ENCODE results near the gene DEXI. TPM values are rescaled to one million over a fixed set of nuclear protein-coding genes. Genes with fewer than 3 reads are reported as not detected.
A peak's percentile ranks its signal among the peaks of the same experiment; 100 is the strongest.

DEXI gene
- total RNA-seq, 1 donor from 2014 or later, result 94.2 TPM

GRCh38 chr16:10987361-10988163, 45.3 kb upstream of the DEXI start:
- H3K27me3 ChIP-seq, result no peaks in the 10 kb centered on the region
- H3K9me3 ChIP-seq, result no peaks in the 10 kb centered on the region
- H3K27ac ChIP-seq, result no peak overlapping the region
- TF ChIP-seq, protein P1, sequence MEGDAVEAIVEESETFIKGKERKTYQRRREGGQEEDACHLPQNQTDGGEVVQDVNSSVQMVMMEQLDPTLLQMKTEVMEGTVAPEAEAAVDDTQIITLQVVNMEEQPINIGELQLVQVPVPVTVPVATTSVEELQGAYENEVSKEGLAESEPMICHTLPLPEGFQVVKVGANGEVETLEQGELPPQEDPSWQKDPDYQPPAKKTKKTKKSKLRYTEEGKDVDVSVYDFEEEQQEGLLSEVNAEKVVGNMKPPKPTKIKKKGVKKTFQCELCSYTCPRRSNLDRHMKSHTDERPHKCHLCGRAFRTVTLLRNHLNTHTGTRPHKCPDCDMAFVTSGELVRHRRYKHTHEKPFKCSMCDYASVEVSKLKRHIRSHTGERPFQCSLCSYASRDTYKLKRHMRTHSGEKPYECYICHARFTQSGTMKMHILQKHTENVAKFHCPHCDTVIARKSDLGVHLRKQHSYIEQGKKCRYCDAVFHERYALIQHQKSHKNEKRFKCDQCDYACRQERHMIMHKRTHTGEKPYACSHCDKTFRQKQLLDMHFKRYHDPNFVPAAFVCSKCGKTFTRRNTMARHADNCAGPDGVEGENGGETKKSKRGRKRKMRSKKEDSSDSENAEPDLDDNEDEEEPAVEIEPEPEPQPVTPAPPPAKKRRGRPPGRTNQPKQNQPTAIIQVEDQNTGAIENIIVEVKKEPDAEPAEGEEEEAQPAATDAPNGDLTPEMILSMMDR (IDR thresholded peaks at IDR 0.05), result no peak
- no peak for DNase-seq (ENCODE audit: low spot score in 2 of 2)
- peaks cover 0 to 21% of the 10 kb centered on the region in 2 donors for H3K36me3 ChIP-seq
- H3K4me1 ChIP-seq, result no peaks in the 10 kb centered on the region
- no peak overlapping the region for H3K4me3 ChIP-seq
- intact Hi-C loops (cut with DNase I), result no loop called here

DNA sequence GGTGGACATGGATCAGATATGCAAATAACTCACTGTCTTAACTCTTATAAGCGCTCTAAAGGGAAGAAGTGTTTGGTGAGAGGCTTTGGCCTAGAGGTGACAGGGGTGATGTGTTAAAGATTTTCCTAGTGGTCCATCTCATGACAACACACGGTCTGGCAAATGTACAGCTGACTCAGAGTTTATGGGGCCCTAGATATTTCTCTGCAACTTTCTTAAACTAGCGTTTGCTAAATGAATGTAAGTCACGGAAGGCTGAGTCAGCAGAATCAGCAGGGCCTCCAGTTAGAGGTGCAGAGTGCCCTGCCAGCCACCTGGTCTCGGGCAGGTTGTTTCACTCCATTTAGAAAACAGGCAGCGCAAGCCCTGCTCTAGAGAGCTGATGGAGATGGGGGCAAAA, 42.2 kb upstream of the DEXI start:
- no peak overlapping the region for H3K27ac ChIP-seq
- no peak for DNase-seq (ENCODE audit: low spot score in 2 of 2)
- peaks cover 0 to 9% of the 10 kb centered on the region in 2 donors for H3K4me1 ChIP-seq
- TF ChIP-seq, protein P1 (IDR thresholded peaks at IDR 0.05), result no peak
- H3K9me3 ChIP-seq, result no peaks in the 10 kb centered on the region
- intact Hi-C loops (cut with DNase I), result no loop called here
- H3K4me3 ChIP-seq, result no peak overlapping the region
- peaks cover 0 to 21% of the 10 kb centered on the region in 2 donors for H3K36me3 ChIP-seq
- no peaks in the 10 kb centered on the region for H3K27me3 ChIP-seq

GRCh38 chr16:10983159-10983558, 40.9 kb upstream of the DEXI start:
- intact Hi-C loops (cut with DNase I), result no loop called here
- peaks cover 0 to 15% of the 10 kb centered on the region in 2 donors for H3K36me3 ChIP-seq
- TF ChIP-seq, protein P1 (IDR thresholded peaks at IDR 0.05), result no peak
- no peak overlapping the region for H3K4me3 ChIP-seq
- H3K27me3 ChIP-seq, result no peaks in the 10 kb centered on the region
- no peak overlapping the region for H3K27ac ChIP-seq
- no peaks in the 10 kb centered on the region for H3K9me3 ChIP-seq
- no peak for DNase-seq (ENCODE audit: low spot score in 2 of 2)
- H3K4me1 ChIP-seq, result peaks cover 0 to 14% of the 10 kb centered on the region in 2 donors

DNA sequence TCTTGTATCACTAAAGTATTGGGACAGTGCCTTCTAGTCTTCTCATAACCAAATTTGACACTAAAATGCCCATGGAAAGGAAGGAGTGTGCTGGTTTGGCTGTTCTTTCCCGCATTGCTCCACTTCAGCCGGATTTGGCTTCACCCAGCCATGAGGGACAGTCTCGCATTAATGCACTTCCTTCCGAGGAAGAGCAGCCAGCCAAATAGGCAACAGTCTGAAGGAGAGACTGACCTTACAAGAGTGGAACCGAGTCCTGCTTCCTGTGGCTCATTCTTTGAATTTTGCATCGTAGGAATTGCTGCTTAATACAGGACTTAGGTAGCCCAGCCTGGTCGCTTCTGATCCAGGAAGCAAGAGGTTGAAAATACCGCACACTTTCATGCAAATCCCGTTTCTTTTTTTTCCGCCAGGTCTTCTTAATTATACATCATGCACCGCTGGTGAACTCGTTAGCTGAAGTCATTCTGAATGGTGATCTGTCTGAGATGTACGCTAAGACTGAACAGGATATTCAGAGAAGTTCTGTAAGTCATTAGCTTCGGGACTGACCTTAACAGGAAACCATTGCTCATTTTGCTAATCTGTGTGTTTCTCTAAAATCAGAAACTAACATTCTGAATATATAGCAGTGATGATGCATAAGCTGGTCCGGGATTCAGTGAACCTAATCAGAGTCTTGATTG, 40.3 kb upstream of the DEXI start:
- intact Hi-C loops (cut with DNase I), result no loop called here
- H3K27me3 ChIP-seq, result no peaks in the 10 kb centered on the region
- H3K4me3 ChIP-seq, result no peak overlapping the region
- H3K36me3 ChIP-seq, result peaks cover 0 to 13% of the 10 kb centered on the region in 2 donors
- H3K9me3 ChIP-seq, result no peaks in the 10 kb centered on the region
- H3K27ac ChIP-seq, result no peak overlapping the region
- DNase-seq (ENCODE audit: low spot score in 2 of 2), result no peak
- peaks cover 0 to 14% of the 10 kb centered on the region in 2 donors for H3K4me1 ChIP-seq
- TF ChIP-seq, protein P1 (IDR thresholded peaks at IDR 0.05), result no peak

DNA sequence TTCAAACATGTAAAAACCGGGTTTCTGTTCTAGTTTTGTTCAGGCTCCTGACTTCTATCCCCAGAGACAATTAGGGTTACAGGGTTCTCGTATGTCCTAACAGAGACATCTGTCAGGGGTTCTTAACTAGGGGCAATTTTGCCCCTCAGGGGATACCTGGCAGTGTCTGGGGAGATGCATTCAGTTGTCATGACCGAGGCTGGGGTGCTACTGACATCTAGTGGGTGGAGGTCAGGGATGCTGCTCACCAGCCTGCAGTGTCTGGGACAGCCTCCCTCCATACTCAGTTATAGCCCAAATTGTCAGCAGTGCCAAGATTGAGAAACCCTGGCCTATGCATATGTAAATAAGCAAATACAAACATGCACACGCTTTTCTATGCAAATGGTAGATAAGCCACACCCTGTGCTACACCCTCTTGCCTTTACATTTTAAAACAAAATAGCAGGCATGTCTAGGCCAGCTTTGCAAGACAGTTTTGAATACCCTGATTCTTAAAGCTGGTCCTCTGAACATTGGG, 39.5 kb upstream of the DEXI start:
- Histone ChIP-seq H3K9me3 (no peaks in the 10 kb centered on the region), H3K4me3 (no peak overlapping the region), H3K4me1 (peaks cover 0 to 14% of the 10 kb centered on the region in 2 donors), H3K27ac (no peak overlapping the region), H3K36me3 (peaks cover 0 to 13% of the 10 kb centered on the region in 2 donors), H3K27me3 (no peaks in the 10 kb centered on the region)
- TF ChIP-seq, protein P1 (IDR thresholded peaks at IDR 0.05), result peak in 1 of 3 experiments; percentile 15
- intact Hi-C loops (cut with DNase I), result no loop called here
- no peak for DNase-seq (ENCODE audit: low spot score in 2 of 2)
